ENCODE measurements around the gene ZC3H4. TPM values are rescaled to one million over a fixed set of nuclear protein-coding genes. Genes with fewer than 3 reads are reported as not detected.

The ZC3H4 gene
- total RNA-seq, 1 donor from 2014 or later = 89.1 TPM

DNA sequence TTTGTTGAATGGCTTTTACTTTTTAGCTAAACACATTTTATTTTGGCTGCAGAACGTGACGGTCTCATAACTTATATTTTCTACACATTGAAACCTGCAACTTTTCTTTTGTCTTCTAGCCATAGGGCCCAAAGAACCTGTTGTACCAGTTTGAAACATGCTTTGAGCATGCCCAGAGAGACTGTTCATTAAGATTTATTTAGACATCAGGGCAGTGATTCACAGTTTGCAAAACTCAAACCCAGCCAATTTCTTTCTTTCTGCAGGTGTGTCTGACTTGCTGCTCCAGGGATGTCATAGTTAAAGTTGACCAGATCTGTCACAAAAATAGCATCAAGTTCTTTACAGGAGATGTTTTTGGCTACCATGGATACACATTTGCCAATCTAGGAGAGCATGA lies 39.1 kb upstream of the ZC3H4 start:
- Mint-ChIP-seq H3K36me3 (ENCODE audit: low read depth) (peaks cover 78% of the 10 kb centered on the region), H3K9me3 (no peaks in the 10 kb centered on the region), H3K27me3 (no peaks in the 10 kb centered on the region), H3K27ac (no peak overlapping the region), H3K4me3 (no peak overlapping the region), H3K4me1 (peaks cover 21% of the 10 kb centered on the region)
- intact Hi-C loops (cut with micrococcal nuclease) = no loop called here
- no peak for ATAC-seq (ENCODE audit: low read depth)
- ChIA-PET POLR2A (no interaction called here), CTCF (interaction anchor here (1.7 kb wide), 1 partner anchor 92 kb away, joined by 10 read pairs; no protein-coding TSS in a partner anchor)
- no peak for DNase-seq
- TF ChIP-seq, protein P1, sequence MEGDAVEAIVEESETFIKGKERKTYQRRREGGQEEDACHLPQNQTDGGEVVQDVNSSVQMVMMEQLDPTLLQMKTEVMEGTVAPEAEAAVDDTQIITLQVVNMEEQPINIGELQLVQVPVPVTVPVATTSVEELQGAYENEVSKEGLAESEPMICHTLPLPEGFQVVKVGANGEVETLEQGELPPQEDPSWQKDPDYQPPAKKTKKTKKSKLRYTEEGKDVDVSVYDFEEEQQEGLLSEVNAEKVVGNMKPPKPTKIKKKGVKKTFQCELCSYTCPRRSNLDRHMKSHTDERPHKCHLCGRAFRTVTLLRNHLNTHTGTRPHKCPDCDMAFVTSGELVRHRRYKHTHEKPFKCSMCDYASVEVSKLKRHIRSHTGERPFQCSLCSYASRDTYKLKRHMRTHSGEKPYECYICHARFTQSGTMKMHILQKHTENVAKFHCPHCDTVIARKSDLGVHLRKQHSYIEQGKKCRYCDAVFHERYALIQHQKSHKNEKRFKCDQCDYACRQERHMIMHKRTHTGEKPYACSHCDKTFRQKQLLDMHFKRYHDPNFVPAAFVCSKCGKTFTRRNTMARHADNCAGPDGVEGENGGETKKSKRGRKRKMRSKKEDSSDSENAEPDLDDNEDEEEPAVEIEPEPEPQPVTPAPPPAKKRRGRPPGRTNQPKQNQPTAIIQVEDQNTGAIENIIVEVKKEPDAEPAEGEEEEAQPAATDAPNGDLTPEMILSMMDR (IDR thresholded peaks at IDR 0.05) = no peak

DNA sequence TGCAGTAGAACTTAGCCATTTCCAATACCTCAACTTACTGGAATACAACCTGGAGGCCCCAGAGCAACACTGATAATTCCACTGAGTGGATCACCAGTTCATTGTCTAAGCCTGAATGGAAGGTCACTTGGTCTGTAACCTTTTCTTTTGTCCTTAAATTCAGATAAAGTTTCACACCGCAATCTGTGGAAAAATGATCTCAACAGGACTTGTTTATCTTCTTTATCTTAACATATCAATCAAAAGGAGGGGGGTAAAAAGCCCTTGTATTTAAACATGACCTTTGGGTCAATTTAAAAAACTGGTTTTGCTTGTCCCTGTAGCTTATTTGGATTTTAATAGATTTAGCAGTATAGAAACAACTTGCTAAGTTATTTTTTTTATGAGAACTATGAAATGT lies 38.6 kb upstream of the ZC3H4 start:
- CTCF ChIA-PET = interaction anchor here (1.7 kb wide), 1 partner anchor 92 kb away, joined by 10 read pairs; no protein-coding TSS in a partner anchor
- no peak overlapping the region for H3K4me3 Mint-ChIP-seq
- DNase-seq = no peak
- TF ChIP-seq, protein P1 (IDR thresholded peaks at IDR 0.05) = no peak
- H3K4me1 Mint-ChIP-seq = peaks cover 17% of the 10 kb centered on the region
- no peak for ATAC-seq (ENCODE audit: low read depth)
- no peaks in the 10 kb centered on the region for H3K9me3 Mint-ChIP-seq
- intact Hi-C loops (cut with micrococcal nuclease) = no loop called here
- no peaks in the 10 kb centered on the region for H3K27me3 Mint-ChIP-seq
- no peak overlapping the region for H3K27ac Mint-ChIP-seq
- peaks cover 76% of the 10 kb centered on the region for H3K36me3 Mint-ChIP-seq (ENCODE audit: low read depth)
- POLR2A ChIA-PET = no interaction called here

DNA sequence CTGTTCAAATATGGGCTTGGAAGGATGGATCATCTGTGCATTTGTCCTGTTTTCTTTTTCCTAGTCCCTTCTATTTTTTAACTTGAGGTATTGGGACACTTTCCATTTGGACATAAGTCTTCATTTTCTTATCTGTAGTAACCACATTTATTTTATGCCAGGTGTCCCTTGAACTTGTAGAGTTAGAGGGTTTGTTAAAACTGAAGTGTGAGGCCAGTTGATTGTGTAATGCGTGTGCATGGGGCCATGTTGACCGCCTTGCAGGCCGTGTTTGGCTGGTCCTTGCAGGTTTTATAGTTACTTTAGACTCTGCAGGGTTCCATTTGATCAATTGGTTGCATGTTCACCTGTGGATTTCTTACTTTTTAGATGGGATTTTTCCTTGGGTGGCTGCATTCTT lies 38.1 kb upstream of the ZC3H4 start:
- TF ChIP-seq, protein P1 (IDR thresholded peaks at IDR 0.05) = no peak
- no peak overlapping the region for H3K27ac Mint-ChIP-seq
- no peak overlapping the region for H3K4me3 Mint-ChIP-seq
- no peak for DNase-seq
- ChIA-PET POLR2A (no interaction called here), CTCF (interaction anchor here (2.3 kb wide), 1 partner anchor 95 kb away, joined by 12 read pairs; no protein-coding TSS in a partner anchor)
- H3K9me3 Mint-ChIP-seq = no peaks in the 10 kb centered on the region
- no peak for ATAC-seq (ENCODE audit: low read depth)
- H3K4me1 Mint-ChIP-seq = peaks cover 11% of the 10 kb centered on the region
- peaks cover 76% of the 10 kb centered on the region for H3K36me3 Mint-ChIP-seq (ENCODE audit: low read depth)
- intact Hi-C loops (cut with micrococcal nuclease) = no loop called here
- no peaks in the 10 kb centered on the region for H3K27me3 Mint-ChIP-seq

DNA sequence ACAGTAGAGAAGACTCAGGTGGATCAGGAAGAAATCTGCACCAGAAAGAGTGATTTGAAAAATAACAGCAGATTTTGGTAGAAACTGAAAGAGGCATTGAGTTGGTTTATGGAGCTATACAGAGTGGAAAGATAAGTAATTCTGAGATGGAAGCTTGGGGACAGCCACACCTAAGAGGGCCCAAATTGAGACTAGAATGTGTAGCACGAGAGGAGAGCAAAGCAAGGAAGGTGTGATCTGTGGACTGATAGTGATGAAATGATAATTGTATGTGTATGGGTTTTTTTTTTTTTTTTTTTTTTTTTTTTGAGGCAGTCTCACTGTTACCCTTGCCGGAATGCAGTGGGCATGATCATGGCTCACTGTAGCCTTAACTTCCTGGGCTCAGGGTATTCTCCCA lies 33.3 kb upstream of the ZC3H4 start:
- Mint-ChIP-seq H3K36me3 (ENCODE audit: low read depth) (peaks cover 80% of the 10 kb centered on the region), H3K4me1 (peaks cover 7% of the 10 kb centered on the region), H3K9me3 (no peaks in the 10 kb centered on the region), H3K27me3 (no peaks in the 10 kb centered on the region), H3K4me3 (no peak overlapping the region), H3K27ac (no peak overlapping the region)
- TF ChIP-seq, protein P1 (IDR thresholded peaks at IDR 0.05) = no peak
- DNase-seq (no peak), ATAC-seq (ENCODE audit: low read depth) (no peak)
- CTCF ChIA-PET = interaction anchor here (1.1 to 2.2 kb wide), 2 partner anchors 64 to 134 kb away, joined by 3 to 7 read pairs; no protein-coding TSS in a partner anchor
- intact Hi-C loops (cut with micrococcal nuclease) = no loop called here
- POLR2A ChIA-PET = interaction anchor here (0.5 to 1.1 kb wide), 2 partner anchors 97 to 150 kb away, joined by 3 to 5 read pairs; no protein-coding TSS in a partner anchor

DNA sequence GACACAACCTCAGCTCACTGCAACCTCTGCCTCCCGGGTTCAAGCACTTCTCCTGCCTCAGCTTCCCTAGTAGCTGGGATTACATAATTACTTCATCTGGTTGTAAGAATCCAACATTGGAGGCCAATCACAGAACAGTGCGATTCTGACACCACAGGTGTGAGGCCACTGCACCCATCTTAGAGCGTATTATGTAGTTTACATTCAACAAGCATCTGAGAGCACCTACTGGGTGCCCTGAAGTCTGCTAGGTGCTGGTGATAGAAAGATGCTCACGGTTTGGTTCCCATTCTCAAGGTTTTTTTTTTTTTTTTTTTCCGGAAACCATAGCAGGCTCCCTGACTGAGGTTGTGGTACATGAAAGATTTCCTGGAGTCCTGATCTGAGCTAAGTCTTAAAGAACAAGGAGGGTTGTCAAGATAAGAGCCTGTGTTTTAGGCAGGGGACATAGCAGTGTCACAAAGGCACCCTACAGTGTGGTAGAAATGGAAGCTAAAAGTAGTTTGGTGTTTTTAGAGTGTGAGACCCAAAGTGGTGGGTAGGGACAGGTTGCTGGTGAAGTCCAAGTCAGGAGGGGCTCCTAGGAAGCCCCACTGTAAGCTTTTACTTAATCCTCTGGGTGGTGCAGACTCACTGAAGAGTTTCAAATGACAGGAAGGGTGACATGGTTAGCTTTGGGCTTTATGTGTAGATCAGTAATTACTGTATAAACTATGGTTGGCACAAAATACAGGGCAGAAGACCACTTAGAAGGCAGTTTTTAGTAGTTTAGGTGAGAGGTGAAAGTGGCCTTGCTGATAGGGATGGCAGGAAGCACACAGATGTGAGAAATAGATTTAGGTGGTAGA lies 32.3 kb upstream of the ZC3H4 start:
- ATAC-seq (ENCODE audit: low read depth) (no peak), DNase-seq (no peak)
- ChIA-PET POLR2A (interaction anchor here (0.6 to 1.1 kb wide), 3 partner anchors 15 to 98 kb away, joined by 3 to 4 read pairs (median 4); no protein-coding TSS in a partner anchor), CTCF (interaction anchor here (0.6 to 1.3 kb wide), 2 partner anchors 98 to 102 kb away, joined by 3 to 4 read pairs; no protein-coding TSS in a partner anchor)
- Mint-ChIP-seq H3K27ac (no peak overlapping the region), H3K9me3 (no peaks in the 10 kb centered on the region), H3K4me1 (peaks cover 9% of the 10 kb centered on the region), H3K4me3 (no peak overlapping the region), H3K36me3 (ENCODE audit: low read depth) (peaks cover 76% of the 10 kb centered on the region), H3K27me3 (no peaks in the 10 kb centered on the region)
- intact Hi-C loops (cut with micrococcal nuclease) = no loop called here
- TF ChIP-seq, protein P1 (IDR thresholded peaks at IDR 0.05) = no peak
